HUDEP-2 (cell line): ENCODE data around the gene DNER.
"Not testable (repeated sequence)": the region's sequence is repeated elsewhere in the genome, so short reads cannot be mapped to it uniquely, and the experiment has no call there.

Experiments used
- DNase-seq, 76 experiments: peaks; one replicate each; lab custom pipeline; 2025; ENCODE audit not compliant: unreplicated experiment in 76 of 76; lab: John Stamatoyannopoulos, UW

The DNER gene

GRCh38 chr2:229719926-229720647, 5.7 kb upstream of the DNER start:
- DNase-seq, result peak in 1 of 76 experiments; percentile 15

GRCh38 chr2:229718057-229718456, 3.7 kb upstream of the DNER start:
- no peak for DNase-seq

- DNase-seq, result peak in 11 of 76 experiments; percentile 4 to 35 (median 13)
These were observed 1.6 kb upstream of the DNER start for GRCh38 chr2:229715895-229716507.

- peak in 54 of 76 experiments; percentile 1 to 54 (median 29) for DNase-seq
These were observed 584 bp upstream of the DNER start for GRCh38 chr2:229714736-229715541.

- peak in 1 of 76 experiments; percentile 5 for DNase-seq
These were observed 830 bp downstream of the DNER start for GRCh38 chr2:229713371-229714079.

- DNase-seq, result no peak
These were observed 2.2 kb downstream of the DNER start for GRCh38 chr2:229712136-229712535.

GRCh38 chr2:229708335-229708734, 6.0 kb downstream of the DNER start:
- no peak for DNase-seq

- DNase-seq, result no peak
These were observed 10.3 kb downstream of the DNER start for GRCh38 chr2:229703909-229704630.

- DNase-seq, result no peak
These were observed 12.6 kb downstream of the DNER start for GRCh38 chr2:229701716-229702115.

- no peak for DNase-seq
These were observed 13.3 kb downstream of the DNER start for GRCh38 chr2:229701062-229701461.

- no peak for DNase-seq
These were observed 18.4 kb downstream of the DNER start for GRCh38 chr2:229695961-229696360.

GRCh38 chr2:229693845-229694244, 20.5 kb downstream of the DNER start:
- DNase-seq, result not testable (repeated sequence)

- no peak for DNase-seq
These were observed 22.7 kb downstream of the DNER start for GRCh38 chr2:229691631-229692030.

GRCh38 chr2:229689307-229689839, 25.0 kb downstream of the DNER start:
- DNase-seq, result no peak

GRCh38 chr2:229688141-229688540, 26.2 kb downstream of the DNER start:
- no peak for DNase-seq

GRCh38 chr2:229686122-229686919, 28.0 kb downstream of the DNER start:
- DNase-seq, result no peak

- no peak for DNase-seq
These were observed 29.3 kb downstream of the DNER start for GRCh38 chr2:229684942-229685562.

- DNase-seq, result no peak
These were observed 34.8 kb downstream of the DNER start for GRCh38 chr2:229679393-229680125.
